NCI-H2029 treated with DMSO at 0.1 percent for 48 hours (cell line): ENCODE results near the gene PRDM4.
A peak's percentile ranks its signal among the peaks of the same experiment; 100 is the strongest.

ENCODE experiments used
- DNase-seq: peaks from one replicate; lab custom pipeline; 2025; lab: John Stamatoyannopoulos, UW

Gene PRDM4

GRCh38 chr12:107685360-107686248, 75.3 kb downstream of the PRDM4 start, which contains the start of gene PWP1:
Gene PWP1, plus strand, starts transcription at chr12:107685799. Its CDS starts 101 bp downstream, at chr12:107685900.
- peak; percentile 79 for DNase-seq

- DNase-seq, result peak; percentile 25
Observed at GRCh38 chr12:107684990-107685359, 76.0 kb downstream of the PRDM4 start.

GRCh38 chr12:107684029-107684795, 76.7 kb downstream of the PRDM4 start:
- DNase-seq, result no peak
